Activated T-helper 1 cell treated with anti-CD3 and anti-CD28 coated beads, Interleukin-2, amount 50 U/mL, for 16 hours (primary cell): ENCODE results near the gene AKNA.

Experiments used
- DNase-seq, 2 donors: peaks; one replicate each; pipeline ENCODE4 v3.0.0-alpha.2; 2020; ENCODE audit warnings: low read depth in 1 of 2, low spot score in 1 of 2

The AKNA gene

GRCh38 chr9:114288193-114289091 lies 99.3 kb downstream of the AKNA start:
- DNase-seq, result no peak

GRCh38 chr9:114287763-114288192 lies 100.0 kb downstream of the AKNA start:
- DNase-seq, result no peak

GRCh38 chr9:114287001-114287762 lies 100.6 kb downstream of the AKNA start:
- DNase-seq, result no peak

- DNase-seq, result no peak
These were observed 101.6 kb downstream of the AKNA start for GRCh38 chr9:114286146-114286679.

GRCh38 chr9:114285166-114285867 lies 102.5 kb downstream of the AKNA start:
- no peak for DNase-seq

GRCh38 chr9:114284316-114285060 lies 103.3 kb downstream of the AKNA start:
- DNase-seq, result no peak
